HG03280 (cell line): ENCODE results near the gene BICC1.

Experiments used
- ATAC-seq: cut with Tn5 transposase; IDR thresholded peaks from one replicate; pipeline ENCODE4 v1.9.1; 2021; ENCODE audit warnings: mild to moderate bottlenecking, moderate library complexity; ENCODE audit not compliant: unreplicated experiment

Gene BICC1

GRCh38 chr10:58698777-58699356 is 186.2 kb downstream of the BICC1 start:
- ATAC-seq: no peak

GRCh38 chr10:58700591-58700990 is 187.9 kb downstream of the BICC1 start:
- ATAC-seq: no peak

GRCh38 chr10:58701405-58702135 is 188.9 kb downstream of the BICC1 start:
- ATAC-seq: no peak

- ATAC-seq: no peak
These were observed 191.6 kb downstream of the BICC1 start for GRCh38 chr10:58704226-58704625.

- ATAC-seq: no peak
These were observed 192.0 kb downstream of the BICC1 start for GRCh38 chr10:58704671-58705141.

GRCh38 chr10:58706836-58707235 is 194.2 kb downstream of the BICC1 start:
- ATAC-seq: no peak

GRCh38 chr10:58712141-58712540 is 199.5 kb downstream of the BICC1 start:
- ATAC-seq: no peak

GRCh38 chr10:58712982-58713381 is 200.3 kb downstream of the BICC1 start:
- no peak for ATAC-seq

GRCh38 chr10:58714409-58714808 is 201.7 kb downstream of the BICC1 start:
- no peak for ATAC-seq

GRCh38 chr10:58715061-58715460 is 202.4 kb downstream of the BICC1 start:
- ATAC-seq: no peak

GRCh38 chr10:58718596-58718995 is 205.9 kb downstream of the BICC1 start:
- ATAC-seq: no peak

GRCh38 chr10:58721601-58722281 is 209.1 kb downstream of the BICC1 start:
- no peak for ATAC-seq

- no peak for ATAC-seq
These were observed 210.5 kb downstream of the BICC1 start for GRCh38 chr10:58723186-58723585.

GRCh38 chr10:58723966-58724365 is 211.3 kb downstream of the BICC1 start:
- ATAC-seq: no peak

- ATAC-seq: no peak
These were observed 212.1 kb downstream of the BICC1 start for GRCh38 chr10:58724781-58725180.

- no peak for ATAC-seq
These were observed 213.2 kb downstream of the BICC1 start for GRCh38 chr10:58725901-58726300.

- ATAC-seq: no peak
These were observed 215.0 kb downstream of the BICC1 start for GRCh38 chr10:58727633-58728032.

- no peak for ATAC-seq
These were observed 218.6 kb downstream of the BICC1 start for GRCh38 chr10:58731276-58731675.

GRCh38 chr10:58733436-58733835 is 220.8 kb downstream of the BICC1 start:
- ATAC-seq: no peak

GRCh38 chr10:58734116-58734515 is 221.4 kb downstream of the BICC1 start:
- no peak for ATAC-seq

- ATAC-seq: no peak
These were observed 222.0 kb downstream of the BICC1 start for GRCh38 chr10:58734664-58735063.

- no peak for ATAC-seq
These were observed 222.4 kb downstream of the BICC1 start for GRCh38 chr10:58735087-58735486.
